GM04503 (cell line): ENCODE data around the gene TMPRSS2.

Source experiments
- DNase-seq: peaks from one replicate; pipeline ENCODE4 v3.0.0-alpha.2; 2012; ENCODE audit warnings: low read depth

Gene TMPRSS2

GRCh38 chr21:41481191-41481590 is 26.8 kb downstream of the TMPRSS2 start:
- no peak for DNase-seq

GRCh38 chr21:41480086-41480690 is 27.8 kb downstream of the TMPRSS2 start:
- no peak for DNase-seq

GRCh38 chr21:41479686-41480085 is 28.3 kb downstream of the TMPRSS2 start:
- DNase-seq = no peak

- DNase-seq = no peak
Observed at GRCh38 chr21:41478319-41479177, 29.4 kb downstream of the TMPRSS2 start.

- no peak for DNase-seq
Observed at GRCh38 chr21:41477641-41478318, 30.2 kb downstream of the TMPRSS2 start.

GRCh38 chr21:41475714-41476420 is 32.1 kb downstream of the TMPRSS2 start:
- DNase-seq = no peak

- DNase-seq = no peak
Observed at GRCh38 chr21:41472753-41473548, 35.0 kb downstream of the TMPRSS2 start.

- DNase-seq = no peak
Observed at GRCh38 chr21:41470054-41470453, 37.9 kb downstream of the TMPRSS2 start.

GRCh38 chr21:41466024-41466820 is 41.7 kb downstream of the TMPRSS2 start:
- no peak for DNase-seq

- no peak for DNase-seq
Observed at GRCh38 chr21:41465176-41465781, 42.7 kb downstream of the TMPRSS2 start.

GRCh38 chr21:41460578-41461527 is 47.1 kb downstream of the TMPRSS2 start:
- no peak for DNase-seq

GRCh38 chr21:41459884-41460534 is 47.9 kb downstream of the TMPRSS2 start:
- no peak for DNase-seq

GRCh38 chr21:41458559-41458958 is 49.4 kb downstream of the TMPRSS2 start:
- no peak for DNase-seq

- no peak for DNase-seq
Observed at GRCh38 chr21:41458121-41458520, 49.8 kb downstream of the TMPRSS2 start.

GRCh38 chr21:41453761-41454160 is 54.2 kb downstream of the TMPRSS2 start:
- no peak for DNase-seq

GRCh38 chr21:41453198-41453597 is 54.8 kb downstream of the TMPRSS2 start:
- no peak for DNase-seq

- no peak for DNase-seq
Observed at GRCh38 chr21:41451753-41452676, 55.9 kb downstream of the TMPRSS2 start.
